GM19043 (cell line): Measurements from ENCODE around the gene MAN2A1.

Source experiments
- ATAC-seq: cut with Tn5 transposase; IDR thresholded peaks from one replicate; pipeline ENCODE4 v1.9.1; 2021; ENCODE audit warnings: low read depth; ENCODE audit not compliant: unreplicated experiment

MAN2A1 gene

GRCh38 chr5:109678447-109678846 is 11.3 kb upstream of the MAN2A1 start:
- no peak for ATAC-seq

GRCh38 chr5:109681763-109682162 is 8.0 kb upstream of the MAN2A1 start:
- ATAC-seq, result no peak

GRCh38 chr5:109682383-109682782 is 7.3 kb upstream of the MAN2A1 start:
- no peak for ATAC-seq

- no peak for ATAC-seq
Observed at GRCh38 chr5:109685916-109686315, 3.8 kb upstream of the MAN2A1 start.

GRCh38 chr5:109688630-109688969 is 1.1 kb upstream of the MAN2A1 start:
- no peak for ATAC-seq

- ATAC-seq, result peak; percentile 67
Observed at GRCh38 chr5:109688970-109689739, 572 bp upstream of the MAN2A1 start.

- peak; percentile 3 for ATAC-seq
Observed at GRCh38 chr5:109690242-109690974, 681 bp downstream of the MAN2A1 start.

GRCh38 chr5:109690975-109691574 is 1.3 kb downstream of the MAN2A1 start:
- ATAC-seq, result peak; percentile 9

- ATAC-seq, result no peak
Observed at GRCh38 chr5:109691996-109692395, 2.3 kb downstream of the MAN2A1 start.

GRCh38 chr5:109692852-109693251 is 3.1 kb downstream of the MAN2A1 start:
- ATAC-seq, result no peak

GRCh38 chr5:109693535-109694400 is 4.0 kb downstream of the MAN2A1 start:
- ATAC-seq, result no peak

- ATAC-seq, result no peak
Observed at GRCh38 chr5:109694451-109694891, 4.7 kb downstream of the MAN2A1 start.

GRCh38 chr5:109695005-109695926 is 5.5 kb downstream of the MAN2A1 start:
- ATAC-seq, result peak; percentile 57

- no peak for ATAC-seq
Observed at GRCh38 chr5:109697339-109697738, 7.6 kb downstream of the MAN2A1 start.

- no peak for ATAC-seq
Observed at GRCh38 chr5:109700516-109701153, 10.9 kb downstream of the MAN2A1 start.

GRCh38 chr5:109701252-109701651 is 11.5 kb downstream of the MAN2A1 start:
- no peak for ATAC-seq

GRCh38 chr5:109701792-109702191 is 12.1 kb downstream of the MAN2A1 start:
- no peak for ATAC-seq

GRCh38 chr5:109703166-109703565 is 13.4 kb downstream of the MAN2A1 start:
- ATAC-seq, result no peak

GRCh38 chr5:109703829-109704228 is 14.1 kb downstream of the MAN2A1 start:
- no peak for ATAC-seq
